GM23338 (cell line): ENCODE data around the gene CHST11. TPM values are rescaled to one million over a fixed set of nuclear protein-coding genes. Genes with fewer than 3 reads are reported as not detected.
"Not testable (repeated sequence)": the region's sequence is repeated elsewhere in the genome, so short reads cannot be mapped to it uniquely, and the experiment has no call there.

Experiments used
- ATAC-seq: fragments of 200-7000 bp; cut with Tn5 transposase; 3 replicates; pipeline ENCODE4 v1.9.1; 2020
- DNase-seq: peaks from one replicate; pipeline ENCODE4 v3.0.0-alpha.2; 2015; ENCODE audit warnings: low spot score
- H2AFZ ChIP-seq: fragments of 200-600 bp; sonication (generic); 2 replicates; pipeline ENCODE4 v1.8.0; 2016; ENCODE audit warnings: antibody characterized with exemption, mild to moderate bottlenecking, moderate library complexity
- H3F3A ChIP-seq: fragments of 200-600 bp; sonication (generic); replicated peaks from 2 replicates; pipeline ENCODE4 v1.8.0; 2017; ENCODE audit warnings: antibody characterized with exemption, mixed run types, low read depth
- H3K27ac ChIP-seq: fragments of 200-600 bp; sonication (generic); 2 replicates; pipeline ENCODE4 v1.6.1; 2016; ENCODE audit warnings: low read depth
- H3K27me3 ChIP-seq: fragments of 200-600 bp; sonication (generic); 2 replicates; pipeline ENCODE4 v1.8.0; 2016; ENCODE audit warnings: mild to moderate bottlenecking, mixed run types, moderate library complexity; ENCODE audit not compliant: insufficient read depth
- H3K36me3 ChIP-seq: fragments of 200-600 bp; sonication (generic); 2 replicates; pipeline ENCODE4 v1.8.0; 2016; ENCODE audit warnings: mild to moderate bottlenecking; ENCODE audit not compliant: insufficient read depth
- H3K4me1 ChIP-seq: fragments of 200-600 bp; sonication (generic); 2 replicates; pipeline ENCODE4 v1.8.0; 2016; ENCODE audit warnings: mild to moderate bottlenecking, moderate library complexity; ENCODE audit not compliant: insufficient read depth
- H3K4me2 ChIP-seq: fragments of 200-600 bp; sonication (generic); 2 replicates; pipeline ENCODE4 v1.7.1; 2017; ENCODE audit warnings: mixed run types
- H3K4me3 ChIP-seq: fragments of 200-600 bp; sonication (generic); 2 replicates; pipeline ENCODE4 v1.6.1; 2016; ENCODE audit warnings: mixed run types
- H3K79me2 ChIP-seq: fragments of 200-600 bp; sonication (generic); replicated peaks from 2 replicates; pipeline ENCODE4 v1.8.0; 2017; ENCODE audit warnings: mild to moderate bottlenecking; ENCODE audit not compliant: insufficient read depth
- H3K9me2 ChIP-seq: fragments of 200-600 bp; sonication (generic); 2 replicates; pipeline ENCODE4 v1.8.0; 2017; ENCODE audit not compliant: insufficient read depth
- H4K20me1 ChIP-seq: fragments of 200-600 bp; sonication (generic); replicated peaks from 2 replicates; pipeline ENCODE4 v1.8.0; 2017; ENCODE audit warnings: mild to moderate bottlenecking; ENCODE audit not compliant: insufficient read depth
- H3K27ac Mint-ChIP-seq: 2 replicates; pipeline ENCODE4 v1.8.0; 2020; ENCODE audit warnings: inconsistent platforms, mild to moderate bottlenecking, moderate library complexity, mixed read lengths
- H3K27me3 Mint-ChIP-seq: 3 replicates; pipeline ENCODE4 v1.8.0; 2022; ENCODE audit warnings: low read depth, mild to moderate bottlenecking, moderate library complexity, mixed read lengths, inconsistent platforms; ENCODE audit not compliant: insufficient read depth, poor library complexity
- H3K36me3 Mint-ChIP-seq: 3 replicates; pipeline ENCODE4 v1.8.0; 2021; ENCODE audit warnings: low read depth, mild to moderate bottlenecking, inconsistent platforms, moderate library complexity, mixed read lengths
- H3K4me1 Mint-ChIP-seq: 3 replicates; pipeline ENCODE4 v1.8.0; 2020; ENCODE audit warnings: mild to moderate bottlenecking, inconsistent platforms, mixed read lengths
- H3K4me3 Mint-ChIP-seq: 3 replicates; pipeline ENCODE4 v1.8.0; 2021; ENCODE audit warnings: moderate library complexity, mild to moderate bottlenecking, inconsistent platforms, mixed read lengths
- H3K9me3 Mint-ChIP-seq: 3 replicates; pipeline ENCODE4 v1.8.0; 2020; ENCODE audit warnings: moderate library complexity, mild to moderate bottlenecking, inconsistent platforms, mixed read lengths
- EZH2 ChIP-seq: fragments of 200-600 bp; sonication (generic); IDR thresholded peaks from one replicate; pipeline ENCODE4 v1.8.0; 2017; ENCODE audit warnings: antibody characterized with exemption, mild to moderate bottlenecking, low read depth; ENCODE audit not compliant: unreplicated experiment
- JUNB ChIP-seq: IDR thresholded peaks from one replicate; pipeline ENCODE4 v1.6.1; 2016; ENCODE audit warnings: antibody characterized with exemption; ENCODE audit not compliant: unreplicated experiment
- NANOG ChIP-seq: IDR thresholded peaks from 2 replicates; pipeline ENCODE4 v1.6.1; 2016; ENCODE audit warnings: antibody characterized with exemption, borderline replicate concordance
- POLR2AphosphoS5 ChIP-seq: IDR thresholded peaks from 2 replicates; pipeline ENCODE4 v1.6.1; 2016; ENCODE audit warnings: antibody characterized with exemption, low read depth
- REST ChIP-seq: IDR thresholded peaks from one replicate; pipeline ENCODE4 v1.6.1; 2018; ENCODE audit warnings: antibody characterized with exemption; ENCODE audit not compliant: unreplicated experiment
- STAT1 ChIP-seq: IDR thresholded peaks from one replicate; pipeline ENCODE4 v1.6.1; 2016; ENCODE audit warnings: antibody characterized with exemption; ENCODE audit not compliant: unreplicated experiment
- ZNF114 ChIP-seq: fragments of 250-450 bp; sonication (Bioruptor Pico); IDR thresholded peaks from 2 replicates; pipeline ENCODE4 v1.5.0; 2020; ENCODE audit warnings: mild to moderate bottlenecking, moderate library complexity
- ZNF331 ChIP-seq: fragments of 250-450 bp; sonication (Bioruptor Pico); IDR thresholded peaks from 2 replicates; pipeline ENCODE4 v1.5.0; 2020; ENCODE audit warnings: low read depth, mild to moderate bottlenecking, moderate library complexity
- polyA plus RNA-seq: library from polyadenylated mRNA; unstranded; fragments of >200 nt; fragmentation: Nextera tagmentation; extraction: Ambion mirVana; gene quantifications from 2 replicates; pipeline ENCODE4 v1.2.1, GENCODE V29; 2016
- total RNA-seq: library from RNA; depleted of rRNA; stranded (reverse); fragments of >200 nt; shearing (Covaris generic); gene quantifications from 2 replicates; pipeline ENCODE4 v1.2.3, GENCODE V29; 2014
- TF ChIP-seq, protein P1 (sequence below): IDR thresholded peaks from 2 replicates; pipeline ENCODE4 v1.6.1; 2016; ENCODE audit warnings: antibody characterized with exemption

Gene CHST11
- total and polyA plus RNA-seq, 2 experiments from 2014 or later: 7.7 to 25.7 TPM

DNA sequence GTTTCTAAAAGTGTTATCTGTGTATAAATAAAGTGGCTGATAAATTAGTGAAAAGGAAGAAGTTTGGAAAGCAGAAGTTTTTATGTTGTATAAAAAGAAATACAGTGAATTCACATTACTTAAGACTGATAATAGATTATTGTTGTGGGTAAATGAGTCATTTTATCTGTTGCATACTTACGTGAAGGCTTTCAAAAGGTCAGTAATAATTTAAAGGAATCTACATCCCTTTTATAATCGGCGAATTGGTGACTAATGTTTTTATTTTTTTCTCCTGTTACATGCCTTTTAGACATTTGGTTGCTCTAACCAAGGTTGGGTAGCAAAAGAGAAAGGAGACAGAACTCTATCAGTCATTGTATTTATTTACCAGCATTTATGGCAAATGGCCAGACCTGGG is 345.5 kb downstream of the CHST11 start (continued):
- TF ChIP-seq, protein P1, sequence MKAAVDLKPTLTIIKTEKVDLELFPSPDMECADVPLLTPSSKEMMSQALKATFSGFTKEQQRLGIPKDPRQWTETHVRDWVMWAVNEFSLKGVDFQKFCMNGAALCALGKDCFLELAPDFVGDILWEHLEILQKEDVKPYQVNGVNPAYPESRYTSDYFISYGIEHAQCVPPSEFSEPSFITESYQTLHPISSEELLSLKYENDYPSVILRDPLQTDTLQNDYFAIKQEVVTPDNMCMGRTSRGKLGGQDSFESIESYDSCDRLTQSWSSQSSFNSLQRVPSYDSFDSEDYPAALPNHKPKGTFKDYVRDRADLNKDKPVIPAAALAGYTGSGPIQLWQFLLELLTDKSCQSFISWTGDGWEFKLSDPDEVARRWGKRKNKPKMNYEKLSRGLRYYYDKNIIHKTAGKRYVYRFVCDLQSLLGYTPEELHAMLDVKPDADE: no peak
- TF ChIP-seq POLR2AphosphoS5 (no peak), REST (no peak), ZNF114 (no peak), EZH2 (no peak), NANOG (no peak), JUNB (no peak), STAT1 (no peak)

DNA sequence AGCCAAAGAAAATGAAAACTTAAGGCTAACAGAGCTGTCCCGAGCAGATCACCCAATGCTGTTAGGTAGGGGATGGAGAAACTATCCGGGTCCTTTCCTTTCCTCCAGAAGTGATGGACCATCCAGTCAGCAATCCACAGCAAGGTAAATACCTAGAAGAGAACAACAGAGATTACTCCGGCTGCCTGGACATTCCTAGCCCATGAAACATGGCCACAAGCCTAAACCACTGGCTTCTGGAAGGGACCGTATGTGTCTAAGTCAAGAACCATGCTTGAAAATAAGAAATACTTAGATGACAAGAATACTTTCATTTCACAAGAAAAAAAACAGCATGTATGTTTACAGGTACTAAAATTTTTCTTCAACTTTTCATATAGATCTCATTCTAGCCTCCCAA is 348.4 kb downstream of the CHST11 start:
- Mint-ChIP-seq H3K4me3 (no peak overlapping the region), H3K9me3 (no peaks in the 10 kb centered on the region), H3K4me1 (no peaks in the 10 kb centered on the region), H3K27ac (no peak overlapping the region), H3K36me3 (no peaks in the 10 kb centered on the region), H3K27me3 (no peaks in the 10 kb centered on the region)
- no peak overlapping the region for H3K27ac ChIP-seq
- H3K9me2 ChIP-seq: no peaks in the 10 kb centered on the region
- H3K79me2 ChIP-seq: no peaks in the 10 kb centered on the region
- H3K4me1 ChIP-seq: no peaks in the 10 kb centered on the region
- no peak overlapping the region for H3K4me3 ChIP-seq
- H3K27me3 ChIP-seq: no peaks in the 10 kb centered on the region
- H3F3A ChIP-seq: no peaks in the 10 kb centered on the region
- H4K20me1 ChIP-seq: no peaks in the 10 kb centered on the region
- ATAC-seq (no peak), DNase-seq (no peak)
- no peaks in the 10 kb centered on the region for H3K36me3 ChIP-seq
- TF ChIP-seq JUNB (no peak), ZNF331 (CRISPR knock-in tag) (no peak)
- no peak overlapping the region for H3K4me2 ChIP-seq
- no peak overlapping the region for H2AFZ ChIP-seq

DNA sequence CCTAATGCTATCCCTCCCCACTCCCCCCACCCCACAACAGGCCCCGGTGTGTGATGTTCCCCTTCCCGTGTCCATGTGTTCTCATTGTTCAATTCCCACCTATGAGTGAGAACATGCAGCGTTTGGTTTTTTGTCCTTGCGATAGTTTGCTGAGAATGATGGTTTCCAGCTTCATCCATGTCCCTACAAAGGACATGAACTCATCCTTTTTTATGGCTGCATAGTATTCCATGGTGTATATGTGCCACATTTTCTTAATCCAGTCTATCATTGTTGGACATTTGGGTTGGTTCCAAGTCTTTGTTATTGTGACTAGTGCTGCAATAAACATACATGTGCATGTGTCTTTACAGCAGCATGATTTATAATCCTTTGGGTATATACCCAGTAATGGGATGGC is 349.4 kb downstream of the CHST11 start:
- not testable (repeated sequence) for ATAC-seq, H3K27me3 Mint-ChIP-seq, H3K27me3 ChIP-seq, H3K27ac Mint-ChIP-seq, H3K4me3 Mint-ChIP-seq, H3K4me1 ChIP-seq, H3K36me3 ChIP-seq, H3K79me2 ChIP-seq, H3F3A ChIP-seq, H3K9me2 ChIP-seq, H3K36me3 Mint-ChIP-seq, H3K4me2 ChIP-seq, H2AFZ ChIP-seq, H3K27ac ChIP-seq, DNase-seq, H3K4me1 Mint-ChIP-seq, H3K9me3 Mint-ChIP-seq, H4K20me1 ChIP-seq, H3K4me3 ChIP-seq
